ENCODE results near the gene CNTNAP1. TPM values are rescaled to one million over a fixed set of nuclear protein-coding genes. Genes with fewer than 3 reads are reported as not detected.

Gene CNTNAP1
- total and polyA plus RNA-seq, 4 donors, result 19.8 to 70.9 (median 59.0) TPM

GRCh38 chr17:42697108-42697811 lies 14.9 kb downstream of the CNTNAP1 start:
- WGBS (ENCODE audit: insufficient coverage), result 94% methylated on average over 16 of the region's 19 CpGs
- H3K36me3 ChIP-seq (ENCODE audit: control insufficient read depth, insufficient read depth, low read length), result peaks cover 76% of the 10 kb centered on the region

GRCh38 chr17:42698736-42699414 lies 16.5 kb downstream of the CNTNAP1 start:
- Histone ChIP-seq H3K9me3 (ENCODE audit: control insufficient read depth, insufficient read depth, low read length) (no peaks in the 10 kb centered on the region), H3K27ac (ENCODE audit: low read depth, low read length) (no peak overlapping the region), H3K4me1 (ENCODE audit: control insufficient read depth, insufficient read depth, low read length) (no peaks in the 10 kb centered on the region), H3K36me3 (ENCODE audit: control insufficient read depth, insufficient read depth, low read length) (peaks cover 76% of the 10 kb centered on the region), H3K4me3 (ENCODE audit: low read depth, low read length) (no peak overlapping the region), H3K27me3 (ENCODE audit: control insufficient read depth, insufficient read depth, low read length) (no peaks in the 10 kb centered on the region)
- WGBS (ENCODE audit: insufficient coverage), result 67% methylated on average over 1 of the region's 2 CpGs
- DNase-seq (ENCODE audit: low read depth in 4 of 6, low spot score in 6 of 6), result no peak

More at GRCh38 chr17:42697108-42697811, 14.9 kb downstream of the CNTNAP1 start:
- no peak for DNase-seq (ENCODE audit: low read depth in 4 of 6, low spot score in 6 of 6)
- Histone ChIP-seq H3K27me3 (ENCODE audit: control insufficient read depth, insufficient read depth, low read length) (no peaks in the 10 kb centered on the region), H3K4me3 (ENCODE audit: low read depth, low read length) (no peak overlapping the region), H3K27ac (ENCODE audit: low read depth, low read length) (no peak overlapping the region), H3K9me3 (ENCODE audit: control insufficient read depth, insufficient read depth, low read length) (no peaks in the 10 kb centered on the region), H3K4me1 (ENCODE audit: control insufficient read depth, insufficient read depth, low read length) (no peaks in the 10 kb centered on the region)

- no peaks in the 10 kb centered on the region for H3K27me3 ChIP-seq (ENCODE audit: control insufficient read depth, insufficient read depth, low read length)
- WGBS (ENCODE audit: insufficient coverage), result 56% methylated on average over 2 of the region's 4 CpGs
- no peak overlapping the region for H3K4me3 ChIP-seq (ENCODE audit: low read depth, low read length)
- H3K9me3 ChIP-seq (ENCODE audit: control insufficient read depth, insufficient read depth, low read length), result no peaks in the 10 kb centered on the region
- no peak for DNase-seq (ENCODE audit: low read depth in 4 of 6, low spot score in 6 of 6)
- H3K4me1 ChIP-seq (ENCODE audit: control insufficient read depth, insufficient read depth, low read length), result no peaks in the 10 kb centered on the region
- no peak overlapping the region for H3K27ac ChIP-seq (ENCODE audit: low read depth, low read length)
- peaks cover 76% of the 10 kb centered on the region for H3K36me3 ChIP-seq (ENCODE audit: control insufficient read depth, insufficient read depth, low read length)
Observed at GRCh38 chr17:42699415-42699740, 17.0 kb downstream of the CNTNAP1 start.

- H3K27ac ChIP-seq (ENCODE audit: low read depth, low read length), result no peak overlapping the region
- WGBS (ENCODE audit: insufficient coverage), result 89% methylated on average over 4 of the region's 10 CpGs
- DNase-seq (ENCODE audit: low read depth in 4 of 6, low spot score in 6 of 6), result no peak
- no peaks in the 10 kb centered on the region for H3K27me3 ChIP-seq (ENCODE audit: control insufficient read depth, insufficient read depth, low read length)
- no peaks in the 10 kb centered on the region for H3K9me3 ChIP-seq (ENCODE audit: control insufficient read depth, insufficient read depth, low read length)
- H3K4me1 ChIP-seq (ENCODE audit: control insufficient read depth, insufficient read depth, low read length), result no peaks in the 10 kb centered on the region
- H3K36me3 ChIP-seq (ENCODE audit: control insufficient read depth, insufficient read depth, low read length), result peaks cover 78% of the 10 kb centered on the region
- no peak overlapping the region for H3K4me3 ChIP-seq (ENCODE audit: low read depth, low read length)
Observed at GRCh38 chr17:42700586-42701289, 18.4 kb downstream of the CNTNAP1 start.

GRCh38 chr17:42702446-42702845 lies 20.1 kb downstream of the CNTNAP1 start:
- Histone ChIP-seq H3K27ac (ENCODE audit: low read depth, low read length) (no peak overlapping the region), H3K36me3 (ENCODE audit: control insufficient read depth, insufficient read depth, low read length) (peaks cover 84% of the 10 kb centered on the region), H3K27me3 (ENCODE audit: control insufficient read depth, insufficient read depth, low read length) (no peaks in the 10 kb centered on the region), H3K9me3 (ENCODE audit: control insufficient read depth, insufficient read depth, low read length) (no peaks in the 10 kb centered on the region), H3K4me1 (ENCODE audit: control insufficient read depth, insufficient read depth, low read length) (no peaks in the 10 kb centered on the region), H3K4me3 (ENCODE audit: low read depth, low read length) (no peak overlapping the region)
- 92% methylated on average over 11 of the region's 11 CpGs for WGBS (ENCODE audit: insufficient coverage)
- DNase-seq (ENCODE audit: low read depth in 4 of 6, low spot score in 6 of 6), result no peak

DNA sequence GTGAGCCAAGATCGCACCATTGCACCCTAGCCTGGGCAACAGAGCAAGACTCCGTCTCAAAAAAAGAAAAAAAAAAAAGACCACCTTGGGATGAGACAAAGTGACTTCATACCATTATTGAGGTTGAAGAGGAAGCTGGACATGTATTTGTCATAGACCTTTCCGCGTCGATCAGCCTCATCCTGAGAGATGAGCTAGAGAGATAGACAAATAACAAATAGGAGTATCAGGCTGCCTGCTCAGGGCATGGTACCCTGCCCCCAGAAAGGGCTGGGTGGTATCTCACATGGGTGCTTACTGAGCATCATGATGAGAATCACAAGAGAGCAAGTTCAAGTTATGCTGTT lies 22.1 kb downstream of the CNTNAP1 start:
- Histone ChIP-seq H3K27me3 (ENCODE audit: control insufficient read depth, insufficient read depth, low read length) (no peaks in the 10 kb centered on the region), H3K36me3 (ENCODE audit: control insufficient read depth, insufficient read depth, low read length) (peaks cover 87% of the 10 kb centered on the region), H3K9me3 (ENCODE audit: control insufficient read depth, insufficient read depth, low read length) (no peaks in the 10 kb centered on the region), H3K4me1 (ENCODE audit: control insufficient read depth, insufficient read depth, low read length) (no peaks in the 10 kb centered on the region), H3K4me3 (ENCODE audit: low read depth, low read length) (no peak overlapping the region), H3K27ac (ENCODE audit: low read depth, low read length) (no peak overlapping the region)
- WGBS (ENCODE audit: insufficient coverage), result no CpG with 5 or more reads among the region's 5 CpGs
- no peak for DNase-seq (ENCODE audit: low read depth in 4 of 6, low spot score in 6 of 6)

DNA sequence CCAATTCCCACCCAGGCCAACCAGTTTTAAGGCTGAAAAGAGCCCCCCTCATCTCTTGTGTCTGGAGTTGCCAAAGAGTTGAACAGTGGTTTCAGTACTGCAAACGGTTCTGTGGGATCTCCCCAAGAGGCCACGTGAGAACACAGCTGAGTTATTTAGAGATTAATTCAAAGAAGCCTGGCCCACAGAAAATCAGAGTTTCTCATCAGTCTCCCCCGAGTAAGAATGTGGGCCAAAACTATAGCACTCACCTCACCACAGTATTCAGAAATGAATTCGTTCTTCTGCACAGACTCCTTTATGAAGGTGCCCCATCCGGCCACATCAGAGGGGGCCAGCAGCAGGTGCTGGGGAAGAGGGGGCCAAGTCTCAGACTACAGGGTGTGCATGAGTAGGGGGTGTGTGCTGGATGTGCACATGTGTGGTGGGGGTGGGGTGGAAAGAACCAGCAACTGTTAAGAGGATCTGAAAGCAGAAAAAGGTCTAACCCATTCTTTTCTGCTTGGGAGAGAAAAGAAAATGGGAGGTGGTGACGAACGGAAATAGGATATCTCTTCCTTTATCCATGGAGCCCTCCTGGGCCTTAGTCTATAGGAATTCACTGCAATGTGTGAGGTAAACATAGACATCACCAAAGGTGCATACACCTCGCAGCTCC lies 22.6 kb downstream of the CNTNAP1 start:
- H3K4me3 ChIP-seq (ENCODE audit: low read depth, low read length), result no peak overlapping the region
- no peak overlapping the region for H3K27ac ChIP-seq (ENCODE audit: low read depth, low read length)
- no peak for DNase-seq (ENCODE audit: low read depth in 4 of 6, low spot score in 6 of 6)
- H3K9me3 ChIP-seq (ENCODE audit: control insufficient read depth, insufficient read depth, low read length), result no peaks in the 10 kb centered on the region
- H3K27me3 ChIP-seq (ENCODE audit: control insufficient read depth, insufficient read depth, low read length), result no peaks in the 10 kb centered on the region
- WGBS (ENCODE audit: insufficient coverage), result 100% methylated on average over 2 of the region's 8 CpGs
- H3K4me1 ChIP-seq (ENCODE audit: control insufficient read depth, insufficient read depth, low read length), result no peaks in the 10 kb centered on the region
- H3K36me3 ChIP-seq (ENCODE audit: control insufficient read depth, insufficient read depth, low read length), result peaks cover 92% of the 10 kb centered on the region

DNA sequence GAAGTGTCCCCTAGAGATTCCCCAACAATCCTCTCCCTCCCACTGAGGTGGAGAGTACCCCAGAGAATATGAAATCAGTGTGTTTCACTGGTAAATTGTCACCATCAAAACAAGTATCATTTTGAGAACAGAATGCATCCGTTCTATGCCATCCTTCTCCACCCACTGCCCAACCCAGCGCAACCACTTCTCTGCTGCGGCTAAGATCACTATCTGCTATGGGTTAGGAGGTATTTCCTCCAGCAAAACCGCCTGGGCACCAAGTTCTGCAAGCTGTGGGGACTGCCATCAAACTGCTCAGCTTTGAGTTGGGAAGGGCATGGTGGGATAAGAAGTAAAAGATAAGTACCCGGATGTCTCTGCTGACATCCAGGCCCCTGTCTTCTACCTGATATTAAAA lies 24.4 kb downstream of the CNTNAP1 start:
- H3K27ac ChIP-seq (ENCODE audit: low read depth, low read length), result no peak overlapping the region
- WGBS (ENCODE audit: insufficient coverage), result no CpG with 5 or more reads among the region's 5 CpGs
- no peak overlapping the region for H3K4me3 ChIP-seq (ENCODE audit: low read depth, low read length)
- no peaks in the 10 kb centered on the region for H3K27me3 ChIP-seq (ENCODE audit: control insufficient read depth, insufficient read depth, low read length)
- peaks cover 98% of the 10 kb centered on the region for H3K36me3 ChIP-seq (ENCODE audit: control insufficient read depth, insufficient read depth, low read length)
- no peaks in the 10 kb centered on the region for H3K4me1 ChIP-seq (ENCODE audit: control insufficient read depth, insufficient read depth, low read length)
- DNase-seq (ENCODE audit: low read depth in 4 of 6, low spot score in 6 of 6), result no peak
- no peaks in the 10 kb centered on the region for H3K9me3 ChIP-seq (ENCODE audit: control insufficient read depth, insufficient read depth, low read length)

DNA sequence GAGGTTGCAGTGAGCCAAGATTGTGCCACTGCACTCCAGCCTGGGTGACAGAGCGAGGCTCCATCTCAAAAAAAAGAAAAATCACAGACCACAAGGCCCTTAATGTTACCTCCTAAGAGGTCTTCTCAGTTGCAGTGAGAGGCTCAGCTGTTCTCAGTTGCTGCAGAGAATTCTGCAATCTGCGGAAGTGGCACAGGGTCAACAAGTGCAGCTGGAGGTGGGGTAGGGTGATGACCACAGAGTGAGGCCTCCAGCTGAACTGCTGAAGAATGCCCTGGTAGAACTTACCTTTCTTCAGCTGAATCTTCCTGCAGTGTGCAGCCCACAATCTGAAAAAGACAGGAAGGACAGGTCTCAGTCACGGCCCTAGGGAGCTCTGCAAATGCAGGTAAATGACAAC lies 26.3 kb downstream of the CNTNAP1 start:
- H3K4me1 ChIP-seq (ENCODE audit: control insufficient read depth, insufficient read depth, low read length), result no peaks in the 10 kb centered on the region
- H3K27ac ChIP-seq (ENCODE audit: low read depth, low read length), result no peak overlapping the region
- DNase-seq (ENCODE audit: low read depth in 4 of 6, low spot score in 6 of 6), result no peak
- H3K36me3 ChIP-seq (ENCODE audit: control insufficient read depth, insufficient read depth, low read length), result peaks cover 97% of the 10 kb centered on the region
- no peak overlapping the region for H3K4me3 ChIP-seq (ENCODE audit: low read depth, low read length)
- no peaks in the 10 kb centered on the region for H3K9me3 ChIP-seq (ENCODE audit: control insufficient read depth, insufficient read depth, low read length)
- H3K27me3 ChIP-seq (ENCODE audit: control insufficient read depth, insufficient read depth, low read length), result no peaks in the 10 kb centered on the region
- WGBS (ENCODE audit: insufficient coverage), result 100% methylated on average over 2 of the region's 3 CpGs

All from spinal cord (tissue), 10 donors.